GM19467 (cell line): ENCODE results near the gene COX6A2.
"Not testable (repeated sequence)": the region's sequence is repeated elsewhere in the genome, so short reads cannot be mapped to it uniquely, and the experiment has no call there.

ENCODE experiments used
- ATAC-seq: cut with Tn5 transposase; IDR thresholded peaks from one replicate; pipeline ENCODE4 v1.9.1; 2021; ENCODE audit warnings: mild to moderate bottlenecking, moderate library complexity; ENCODE audit not compliant: unreplicated experiment

COX6A2 gene

DNA sequence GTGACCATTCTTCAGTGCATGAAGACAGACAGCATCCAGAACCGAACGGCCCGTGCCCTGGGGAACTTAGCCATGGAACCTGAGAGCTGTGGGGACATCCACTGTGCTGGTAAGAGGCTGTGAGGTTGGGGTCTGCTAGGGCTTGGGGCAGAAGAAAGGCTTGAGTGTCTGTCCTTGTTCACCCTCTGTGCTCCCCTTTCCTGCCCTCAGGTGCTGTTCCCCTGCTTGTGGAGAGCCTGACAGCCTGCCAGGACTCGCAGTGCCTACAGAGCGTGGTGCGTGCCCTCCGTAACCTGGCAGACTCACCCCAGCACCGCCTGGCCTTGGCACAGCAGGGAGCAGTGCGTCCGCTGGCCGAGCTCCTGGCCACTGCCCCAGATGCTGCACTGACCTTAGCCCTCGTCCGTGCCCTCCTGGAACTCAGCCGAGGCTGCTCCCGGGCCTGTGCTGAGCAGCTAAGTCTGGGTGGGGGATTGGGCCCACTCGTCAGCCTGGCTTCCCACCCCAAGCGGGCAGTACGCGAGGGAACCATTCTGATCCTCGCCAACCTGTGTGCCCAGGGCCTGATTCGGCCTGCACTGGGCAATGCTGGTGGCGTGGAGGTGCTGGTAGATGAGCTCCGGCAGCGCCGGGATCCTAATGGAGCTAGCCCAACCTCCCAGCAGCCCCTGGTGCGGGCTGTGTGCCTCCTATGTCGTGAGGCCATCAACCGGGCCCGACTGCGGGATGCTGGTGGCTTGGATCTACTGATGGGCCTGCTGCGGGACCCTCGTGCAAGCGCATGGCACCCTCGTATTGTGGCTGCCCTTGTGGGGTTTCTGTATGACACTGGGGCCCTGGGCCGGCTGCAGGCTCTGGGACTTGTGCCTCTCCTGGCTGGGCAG, 34.0 kb upstream of the COX6A2 start:
- ATAC-seq, result no peak

GRCh38 chr16:31461201-31461920, 33.2 kb upstream of the COX6A2 start:
- ATAC-seq, result no peak

DNA sequence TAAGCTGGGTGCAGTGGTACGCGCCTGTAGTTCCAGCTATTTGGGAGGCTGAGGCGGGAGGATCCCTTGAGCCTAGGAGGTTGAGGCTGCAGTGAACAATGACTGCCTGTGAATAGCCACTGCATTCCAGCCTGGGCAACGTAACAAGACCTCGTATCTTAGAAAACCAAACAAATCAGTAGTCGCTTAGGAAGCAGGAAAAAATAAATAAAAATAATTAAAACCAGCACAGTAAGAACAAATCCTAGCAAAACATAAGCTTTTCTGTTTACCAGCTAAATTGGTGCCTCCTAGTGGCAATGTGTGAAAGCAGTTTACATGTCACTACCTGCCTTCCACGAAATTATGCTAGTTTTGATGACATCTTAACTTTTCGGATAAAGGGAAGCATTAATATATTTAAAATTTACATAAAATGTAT, 32.4 kb upstream of the COX6A2 start:
- no peak for ATAC-seq

- peak; percentile 60 for ATAC-seq
These were observed 31.8 kb upstream of the COX6A2 start for GRCh38 chr16:31459687-31460581.

DNA sequence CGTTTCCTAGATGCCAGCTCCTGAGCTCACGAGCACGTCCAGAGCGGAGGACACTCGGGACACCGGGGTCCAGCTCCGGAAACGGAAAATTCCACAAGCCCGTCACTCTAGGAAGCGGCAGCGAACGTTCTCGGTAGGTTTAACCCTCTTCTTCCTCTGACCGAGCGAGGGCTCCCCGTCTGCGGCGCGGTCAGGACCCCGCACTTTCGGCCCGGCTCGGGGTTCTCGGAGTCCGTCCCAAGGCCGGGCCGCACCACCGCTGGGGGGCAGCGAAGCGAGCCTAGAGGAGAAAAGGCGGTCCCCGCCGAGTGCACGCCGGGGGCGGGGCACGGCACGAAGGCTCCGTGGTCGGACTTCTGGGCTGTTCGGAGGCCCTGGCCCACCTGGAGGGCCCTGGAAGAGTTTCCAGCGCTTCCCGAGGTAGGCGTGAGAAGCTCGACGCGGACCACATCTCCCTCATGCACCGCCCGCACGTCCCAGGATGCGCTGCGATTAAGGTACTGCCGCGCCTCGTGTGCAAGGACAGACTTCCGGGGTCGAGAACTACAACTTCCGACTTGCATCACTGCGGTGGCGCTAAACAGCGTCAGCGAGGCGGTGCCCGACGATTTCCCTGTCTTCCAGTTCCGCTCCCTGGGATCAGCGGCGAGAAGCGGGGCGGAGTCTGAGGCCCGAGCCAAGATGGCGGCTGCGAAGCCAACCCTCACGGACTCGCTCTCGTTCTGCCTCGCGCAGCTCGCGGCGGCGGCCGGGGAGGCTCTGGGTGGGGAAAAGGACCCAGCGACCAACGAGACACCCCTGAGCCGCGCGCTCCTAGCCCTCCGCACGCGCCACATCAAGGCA, 30.9 kb upstream of the COX6A2 start, which contains the start of gene ARMC5:
ARMC5 (plus strand) TSS at position 658 of the 843 bp plus-strand sequence; CDS start at position 682, 24 bp downstream.
- peak; percentile 62 for ATAC-seq

DNA sequence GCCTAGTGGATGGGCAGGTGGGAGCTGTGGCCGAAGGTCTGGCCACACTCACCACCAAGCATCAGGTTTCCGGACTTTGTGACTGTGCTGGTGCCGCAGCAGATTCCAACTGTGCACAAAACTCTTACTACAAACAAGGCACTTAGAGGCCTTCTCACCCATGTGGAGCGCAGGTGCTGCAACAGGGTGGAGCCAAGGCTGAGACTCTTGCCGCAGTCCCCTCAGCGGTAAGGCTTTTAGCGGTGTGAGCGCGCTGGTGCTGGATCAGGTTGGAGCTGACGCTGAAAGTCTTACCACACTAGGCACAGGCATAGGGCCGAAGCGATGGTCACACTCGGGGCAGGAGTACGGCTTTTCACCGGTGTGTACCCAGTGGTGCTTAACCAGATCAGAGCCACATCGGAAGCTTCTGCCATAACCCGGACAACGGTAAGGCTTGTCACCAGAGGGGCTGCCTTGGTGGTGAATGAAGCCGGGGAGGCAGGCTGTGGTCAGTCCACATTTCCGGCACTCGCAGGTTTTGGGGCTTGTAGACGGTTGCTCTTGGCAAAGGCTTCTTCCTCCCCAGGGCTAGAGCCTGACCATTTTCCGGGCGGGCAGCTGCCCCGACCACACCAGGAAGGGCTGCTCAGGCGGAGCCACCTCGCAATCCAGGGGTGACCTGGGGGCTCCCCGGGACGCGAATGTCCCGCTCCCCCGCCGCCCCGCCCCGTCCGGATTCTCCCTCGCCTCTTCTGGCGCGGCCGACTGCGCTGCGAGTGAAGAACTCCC, 30.1 kb upstream of the COX6A2 start:
- ATAC-seq, result peak; percentile 10

DNA sequence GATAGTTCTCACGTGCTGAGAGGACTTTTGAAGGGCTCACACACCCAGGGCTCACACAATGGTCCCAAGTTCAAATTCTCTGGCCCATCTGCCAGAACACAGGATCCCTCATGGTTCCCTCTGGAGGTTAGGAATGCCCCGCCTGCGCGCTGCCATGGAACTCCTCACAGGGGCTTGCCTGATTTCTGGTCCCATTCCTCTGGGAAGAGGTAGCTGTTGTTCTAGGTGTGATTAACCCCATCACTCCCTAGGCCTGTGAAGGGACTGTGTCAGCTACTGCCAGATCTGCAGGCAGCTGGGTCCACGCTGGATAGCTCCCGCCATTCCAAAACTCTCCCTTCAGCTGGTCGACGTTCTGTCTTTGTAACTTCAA, 28.8 kb upstream of the COX6A2 start:
- no peak for ATAC-seq

DNA sequence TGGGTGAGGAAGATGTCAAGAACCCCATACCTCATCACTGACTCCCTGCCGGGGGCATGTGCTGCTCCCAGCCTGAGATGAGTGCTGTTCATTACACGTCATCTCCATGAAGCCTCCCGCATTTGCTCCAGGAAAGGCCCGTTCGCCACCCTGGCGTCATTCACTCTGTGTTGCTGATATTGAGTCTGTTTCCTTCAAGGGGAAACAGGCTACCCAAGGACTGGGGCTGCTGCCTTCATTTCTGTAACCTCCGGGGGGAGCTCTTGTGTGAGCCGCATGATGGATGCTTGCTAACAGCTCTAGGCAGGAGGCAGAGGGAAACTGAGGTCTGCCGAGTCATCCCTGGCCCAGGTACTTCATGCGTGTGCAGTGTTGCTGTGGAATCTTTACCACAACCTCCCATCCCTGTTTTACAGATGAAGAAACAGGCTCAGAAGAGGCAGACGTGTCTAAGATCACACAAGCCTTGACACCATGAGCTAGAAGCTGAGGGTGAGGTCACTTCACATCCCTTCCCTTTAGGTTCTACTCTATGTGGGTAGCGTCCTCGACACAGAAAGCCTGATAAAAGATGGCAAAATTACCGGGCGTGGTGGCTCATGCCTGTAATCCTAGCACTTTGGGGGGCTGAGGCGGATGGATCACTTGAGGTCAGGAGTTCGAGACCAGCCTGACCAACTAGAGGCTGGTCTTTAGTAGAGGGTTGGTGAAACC, 27.6 kb upstream of the COX6A2 start:
- ATAC-seq, result no peak

DNA sequence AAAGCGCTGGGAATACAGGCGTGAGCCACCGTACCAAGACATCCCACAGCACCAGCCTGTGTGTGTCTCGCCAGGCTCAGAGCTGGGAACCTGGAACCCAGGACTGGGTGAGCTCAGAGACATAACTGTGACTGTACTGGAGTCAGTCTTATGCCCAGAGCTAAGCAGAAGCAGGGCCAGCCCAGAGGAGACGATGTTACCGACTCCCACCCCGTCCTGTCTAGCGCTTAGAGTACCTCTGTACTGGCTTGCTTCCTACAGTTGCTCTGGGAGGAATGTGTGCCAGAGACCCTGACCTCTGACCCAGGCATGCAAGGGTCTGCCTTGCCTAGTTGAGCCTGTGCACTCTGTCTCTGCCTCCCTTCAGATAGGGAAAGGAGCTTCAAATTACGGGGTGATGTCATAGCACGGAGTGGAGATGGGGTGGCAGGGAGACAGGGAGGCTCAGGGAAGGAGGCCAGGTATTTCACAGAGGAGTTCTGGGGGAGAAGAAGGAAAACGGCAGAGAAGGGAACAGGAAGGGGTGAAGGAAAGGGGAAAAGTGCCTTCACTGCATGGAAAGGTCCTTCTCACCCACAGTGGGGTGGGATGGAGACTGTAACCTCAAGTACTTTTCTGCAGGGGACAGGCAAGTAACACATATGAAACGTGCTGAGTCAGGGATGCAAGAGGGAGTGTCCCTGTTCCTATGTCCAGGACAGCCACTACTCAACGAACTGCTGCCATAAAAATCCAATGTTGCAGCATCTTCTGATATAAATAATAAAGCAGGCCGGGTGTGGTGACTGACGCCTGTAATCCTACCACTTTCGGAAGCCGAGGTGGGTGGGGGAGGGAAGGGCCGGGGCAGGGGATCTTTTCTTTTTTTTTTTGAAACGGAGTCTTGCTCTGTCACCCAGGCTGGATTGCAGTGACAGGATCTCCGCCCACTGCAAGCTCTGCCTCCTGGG, 25.4 kb upstream of the COX6A2 start:
- ATAC-seq, result no peak

DNA sequence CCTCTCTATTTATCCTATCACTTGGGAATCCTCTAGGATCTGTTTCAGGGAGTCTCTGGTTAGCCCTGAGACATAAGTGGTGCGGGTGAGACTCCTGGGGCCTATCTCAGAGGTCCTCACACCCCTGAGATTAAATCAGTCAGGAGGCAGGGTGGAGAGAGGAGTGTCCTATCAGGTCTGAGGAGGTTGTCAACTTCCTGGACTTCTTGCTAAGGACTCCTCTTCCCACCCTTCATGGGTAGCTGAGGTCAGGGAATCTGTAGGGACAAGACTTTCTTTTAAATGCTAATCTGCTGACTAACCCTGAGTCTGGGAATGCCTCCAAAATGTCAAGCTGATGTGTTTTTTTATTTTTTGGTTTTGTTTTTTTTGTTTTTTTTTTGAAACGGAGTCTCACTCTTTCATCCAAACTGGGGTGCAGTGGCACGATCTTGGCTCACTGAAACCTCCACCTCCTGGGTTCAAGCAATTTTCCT, 24.5 kb upstream of the COX6A2 start:
- no peak for ATAC-seq

GRCh38 chr16:31451681-31452351, 23.7 kb upstream of the COX6A2 start:
- ATAC-seq, result no peak

DNA sequence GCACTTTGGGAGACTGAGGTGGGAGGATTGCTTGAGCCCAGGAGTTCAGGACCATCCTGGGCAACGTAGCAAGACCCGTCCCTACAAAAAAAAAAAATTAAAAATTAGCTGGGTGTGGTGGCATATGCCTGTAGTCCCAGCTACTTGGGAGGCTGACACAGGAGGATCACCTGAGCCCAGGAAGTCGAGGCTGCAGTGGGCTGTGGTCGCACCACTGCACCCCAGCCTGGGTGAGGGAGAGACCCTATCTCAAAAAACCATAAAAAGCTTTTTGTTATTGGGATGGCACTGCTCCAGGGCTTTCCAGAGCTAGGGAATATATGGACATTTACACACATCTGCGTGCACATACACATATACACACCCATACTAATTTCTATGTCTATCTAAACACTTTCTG, 23.0 kb upstream of the COX6A2 start:
- no peak for ATAC-seq

DNA sequence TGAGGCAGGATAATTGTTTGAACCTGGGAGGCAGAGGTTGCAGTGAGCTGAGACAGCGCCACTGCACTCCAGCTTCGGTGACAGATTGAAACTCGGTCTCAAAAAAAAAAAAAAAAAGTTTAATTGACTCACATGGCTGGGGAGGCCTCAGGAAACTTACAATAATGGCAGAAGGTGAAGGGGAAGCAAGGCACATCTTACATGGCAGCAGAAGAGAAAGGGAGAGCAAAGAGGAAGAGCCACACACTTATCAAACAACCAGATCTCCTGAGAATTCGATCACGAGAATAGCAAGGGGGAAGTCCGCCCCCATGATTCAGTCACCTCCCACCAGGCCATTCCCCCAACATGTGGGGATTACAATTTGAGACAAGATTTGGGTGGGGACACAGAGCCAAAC, 17.8 kb upstream of the COX6A2 start:
- not testable (repeated sequence) for ATAC-seq

GRCh38 chr16:31441956-31442355, 13.8 kb upstream of the COX6A2 start:
- ATAC-seq, result no peak

DNA sequence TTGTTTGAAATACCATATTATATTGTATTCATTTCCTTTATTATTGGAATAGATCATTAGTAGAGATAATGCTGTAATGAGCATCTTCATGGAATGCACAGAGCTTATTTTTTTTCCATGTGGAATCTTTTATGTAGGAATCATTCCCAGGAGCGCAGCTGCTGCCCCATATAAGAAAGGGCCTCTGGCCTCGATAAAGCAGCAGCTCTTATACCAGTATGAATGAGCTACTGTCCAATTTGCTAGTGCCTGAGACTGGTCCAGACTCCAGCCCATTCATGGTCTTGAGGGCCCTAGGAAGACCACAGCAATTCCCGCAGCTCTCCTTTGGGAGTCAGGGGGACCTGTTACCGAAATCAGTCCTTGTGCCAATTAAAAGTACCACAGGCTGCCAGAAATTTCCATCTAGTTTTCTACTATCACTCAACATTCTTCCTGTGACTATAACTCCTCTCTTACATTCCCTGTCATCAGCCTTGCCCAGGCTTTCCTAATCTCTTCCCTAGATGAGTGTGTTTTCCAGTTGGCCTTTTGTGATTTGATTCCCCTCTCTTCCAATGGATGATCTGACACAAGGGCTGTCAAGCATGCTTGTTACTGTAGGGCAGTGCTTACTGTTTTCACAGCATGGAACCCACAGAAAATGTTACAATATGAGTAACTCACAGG, 12.5 kb upstream of the COX6A2 start:
- ATAC-seq, result no peak

- no peak for ATAC-seq
These were observed 11.4 kb upstream of the COX6A2 start for GRCh38 chr16:31439519-31439918.
